ENCODE results near the gene SPTBN4.

DNA sequence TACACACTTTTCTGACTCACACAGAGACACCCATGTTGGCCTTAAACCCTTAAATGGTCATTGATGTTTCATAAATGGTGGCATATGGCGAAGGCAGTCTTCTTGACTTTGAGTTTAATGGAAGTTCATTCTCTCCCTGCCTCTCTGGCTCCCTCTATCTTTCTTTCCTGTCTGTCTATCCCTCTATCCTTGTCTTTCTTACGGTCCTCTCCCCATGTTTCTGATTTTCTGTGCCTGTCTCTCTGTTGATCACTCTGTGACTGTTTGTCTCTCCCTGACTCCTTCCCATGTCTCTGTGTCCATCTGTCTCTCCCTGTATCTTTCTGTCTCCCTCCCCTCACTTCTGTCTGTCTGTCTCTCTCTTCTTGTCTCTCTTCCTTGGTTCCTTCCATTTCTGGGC lies 66.7 kb downstream of the SPTBN4 start:
- TF ChIP-seq, protein P1, sequence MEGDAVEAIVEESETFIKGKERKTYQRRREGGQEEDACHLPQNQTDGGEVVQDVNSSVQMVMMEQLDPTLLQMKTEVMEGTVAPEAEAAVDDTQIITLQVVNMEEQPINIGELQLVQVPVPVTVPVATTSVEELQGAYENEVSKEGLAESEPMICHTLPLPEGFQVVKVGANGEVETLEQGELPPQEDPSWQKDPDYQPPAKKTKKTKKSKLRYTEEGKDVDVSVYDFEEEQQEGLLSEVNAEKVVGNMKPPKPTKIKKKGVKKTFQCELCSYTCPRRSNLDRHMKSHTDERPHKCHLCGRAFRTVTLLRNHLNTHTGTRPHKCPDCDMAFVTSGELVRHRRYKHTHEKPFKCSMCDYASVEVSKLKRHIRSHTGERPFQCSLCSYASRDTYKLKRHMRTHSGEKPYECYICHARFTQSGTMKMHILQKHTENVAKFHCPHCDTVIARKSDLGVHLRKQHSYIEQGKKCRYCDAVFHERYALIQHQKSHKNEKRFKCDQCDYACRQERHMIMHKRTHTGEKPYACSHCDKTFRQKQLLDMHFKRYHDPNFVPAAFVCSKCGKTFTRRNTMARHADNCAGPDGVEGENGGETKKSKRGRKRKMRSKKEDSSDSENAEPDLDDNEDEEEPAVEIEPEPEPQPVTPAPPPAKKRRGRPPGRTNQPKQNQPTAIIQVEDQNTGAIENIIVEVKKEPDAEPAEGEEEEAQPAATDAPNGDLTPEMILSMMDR (IDR thresholded peaks at IDR 0.05; ENCODE audit: low read length) = no peak
- no peak for TF ChIP-seq EZH2 (IDR thresholded peaks at IDR 0.05; ENCODE audit: borderline replicate concordance, low read length)

Data from OCI-LY1 (cell line).